Activated CD8-positive, alpha-beta memory T cell treated with anti-CD3 and anti-CD28 coated beads, Interleukin-2, amount 50 U/mL, for 1 hour (primary cell): Measurements from ENCODE around the gene MUC13.

Experiments used
- DNase-seq: peaks from one replicate; pipeline ENCODE4 v3.0.0-alpha.2; 2020; ENCODE audit errors: extremely low read depth

MUC13 gene

GRCh38 chr3:124942613-124943012, 8.1 kb upstream of the MUC13 start:
- DNase-seq: no peak

DNA sequence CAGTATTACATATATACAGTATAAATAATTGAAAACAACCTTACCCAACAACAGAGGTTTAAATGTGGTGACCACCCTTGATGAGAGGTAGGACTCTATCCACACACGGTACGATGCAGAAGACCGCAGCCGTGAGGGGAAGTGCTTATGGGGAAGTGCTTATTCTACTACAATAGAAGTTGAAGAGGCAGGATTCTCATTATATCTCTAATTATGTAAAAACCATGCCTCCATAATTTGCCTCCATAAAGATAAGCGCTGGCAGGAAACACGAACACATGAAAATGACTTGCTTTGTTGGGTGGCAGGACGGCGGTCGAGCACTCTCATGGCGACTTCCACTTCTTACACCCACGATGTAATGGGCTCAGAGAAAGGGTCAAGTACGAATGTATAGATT, 7.2 kb upstream of the MUC13 start:
- no peak for DNase-seq

DNA sequence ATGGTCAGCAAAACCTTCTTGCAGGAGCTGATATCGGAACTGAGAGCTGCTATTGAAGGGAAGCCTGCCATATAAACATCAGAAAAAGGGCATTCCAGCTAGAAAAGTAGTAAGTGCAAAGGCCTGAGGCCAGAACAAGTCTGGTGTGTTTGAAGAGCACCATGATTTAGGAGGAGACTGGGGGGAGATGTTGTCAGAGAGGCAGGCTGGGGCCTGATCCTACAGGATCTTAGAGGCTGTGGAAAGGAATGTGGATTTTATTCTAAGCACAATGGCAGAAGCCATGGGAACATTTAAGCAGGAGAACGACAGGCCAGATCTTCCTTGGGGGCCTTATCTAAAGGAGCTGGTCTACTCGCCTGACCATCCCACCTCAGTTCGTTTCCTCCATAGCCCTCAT, 5.1 kb upstream of the MUC13 start:
- no peak for DNase-seq

DNA sequence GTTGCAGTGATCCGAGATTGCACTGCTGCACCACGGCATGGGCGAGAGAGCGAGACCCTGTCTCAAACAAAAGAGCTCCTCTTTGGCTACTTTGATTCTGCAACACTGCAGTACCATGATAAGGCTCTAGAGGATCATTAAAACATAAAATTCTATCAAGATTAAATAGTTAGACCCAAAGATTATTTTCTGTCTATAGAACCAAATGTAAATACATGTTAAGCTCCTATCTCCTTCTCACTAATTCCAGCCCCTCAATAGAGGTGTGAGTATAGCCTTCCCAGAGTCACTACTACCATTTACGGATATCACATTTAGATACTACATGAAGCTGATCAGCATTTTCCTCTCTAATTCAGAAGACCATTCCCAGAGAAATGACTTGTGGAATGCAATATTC, 4.3 kb upstream of the MUC13 start:
- no peak for DNase-seq

DNA sequence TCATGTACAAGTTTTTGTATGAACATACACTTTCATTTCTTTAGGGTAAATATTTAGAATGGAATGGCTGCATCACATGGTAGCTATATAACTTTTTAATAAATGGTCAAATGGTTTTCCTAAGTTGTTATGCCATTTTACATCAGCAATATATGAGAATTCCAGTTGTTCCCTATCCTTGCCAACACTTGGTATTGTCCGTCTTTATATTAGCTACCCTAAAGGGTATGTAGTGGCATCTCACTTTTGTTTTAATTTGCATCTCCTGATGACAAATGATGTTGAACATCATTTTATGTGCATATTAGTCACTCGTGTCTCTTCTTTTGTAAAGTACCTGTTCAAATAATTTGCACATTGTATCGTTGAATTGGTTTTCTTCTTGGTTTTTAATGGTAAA, 2.5 kb upstream of the MUC13 start:
- no peak for DNase-seq

GRCh38 chr3:124935794-124936542, 1.4 kb upstream of the MUC13 start:
- DNase-seq: no peak

GRCh38 chr3:124935264-124935663, 713 bp upstream of the MUC13 start:
- no peak for DNase-seq

- no peak for DNase-seq
Observed at GRCh38 chr3:124928333-124929202, 6.0 kb downstream of the MUC13 start.

GRCh38 chr3:124927574-124928045, 6.9 kb downstream of the MUC13 start:
- DNase-seq: no peak

DNA sequence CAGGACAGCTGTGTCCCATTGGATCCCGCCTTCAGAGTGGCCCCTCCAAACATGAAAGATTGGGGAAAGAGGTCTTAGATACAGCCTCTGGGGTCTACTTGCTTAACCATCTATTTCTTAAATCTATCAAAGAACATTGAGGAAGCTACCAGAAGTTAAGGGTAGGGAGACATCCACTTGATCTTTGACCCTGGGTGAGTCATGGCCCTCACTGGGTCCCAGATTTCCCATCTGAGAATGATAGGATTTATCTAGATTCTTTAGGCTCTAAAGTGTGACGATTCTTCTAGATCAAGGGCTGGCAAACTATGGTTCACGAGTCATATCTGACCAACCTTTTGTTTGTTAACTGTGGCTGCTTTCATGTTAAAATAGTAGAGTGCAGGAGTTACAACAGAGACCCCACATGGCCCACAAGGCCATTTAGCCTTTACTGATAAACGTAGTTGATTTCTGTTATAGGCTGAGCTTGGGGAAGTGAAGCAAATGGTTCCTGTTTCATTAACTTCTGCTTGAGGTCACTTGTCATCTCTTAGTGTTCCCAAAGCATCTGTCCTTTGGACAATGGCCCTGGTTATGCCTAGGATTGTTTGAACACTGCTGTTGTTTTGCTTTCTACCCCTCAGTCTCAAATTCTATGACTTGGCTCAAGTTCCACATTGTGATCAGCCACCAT, 8.0 kb downstream of the MUC13 start:
- no peak for DNase-seq

- no peak for DNase-seq
Observed at GRCh38 chr3:124924741-124925140, 9.8 kb downstream of the MUC13 start.

GRCh38 chr3:124923833-124924232, 10.7 kb downstream of the MUC13 start:
- DNase-seq: no peak

DNA sequence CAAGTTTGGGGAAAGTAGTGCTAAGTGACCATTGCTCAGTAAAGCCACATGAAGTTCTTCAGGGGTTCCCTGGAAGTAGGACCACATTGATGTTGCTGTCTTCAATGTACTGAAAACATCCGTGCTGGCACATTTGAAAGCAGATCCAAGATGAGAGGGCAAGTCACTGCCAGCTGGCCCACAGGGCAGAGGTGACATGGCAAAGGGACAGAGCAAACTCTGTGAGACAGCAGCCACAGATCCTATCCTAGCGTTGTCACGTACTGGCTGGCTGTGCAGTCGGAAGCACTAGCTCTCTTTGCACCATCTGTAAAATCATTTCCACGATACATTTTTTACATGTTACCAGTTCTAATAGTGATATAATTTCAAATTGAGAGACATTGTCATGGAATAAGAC, 13.8 kb downstream of the MUC13 start:
- DNase-seq: no peak

- DNase-seq: no peak
Observed at GRCh38 chr3:124919756-124920155, 14.8 kb downstream of the MUC13 start.

GRCh38 chr3:124918524-124918923, 16.0 kb downstream of the MUC13 start:
- no peak for DNase-seq

GRCh38 chr3:124916837-124917409, 17.6 kb downstream of the MUC13 start:
- no peak for DNase-seq

- no peak for DNase-seq
Observed at GRCh38 chr3:124915254-124915653, 19.3 kb downstream of the MUC13 start.

GRCh38 chr3:124907957-124908356, 26.6 kb downstream of the MUC13 start:
- DNase-seq: no peak

DNA sequence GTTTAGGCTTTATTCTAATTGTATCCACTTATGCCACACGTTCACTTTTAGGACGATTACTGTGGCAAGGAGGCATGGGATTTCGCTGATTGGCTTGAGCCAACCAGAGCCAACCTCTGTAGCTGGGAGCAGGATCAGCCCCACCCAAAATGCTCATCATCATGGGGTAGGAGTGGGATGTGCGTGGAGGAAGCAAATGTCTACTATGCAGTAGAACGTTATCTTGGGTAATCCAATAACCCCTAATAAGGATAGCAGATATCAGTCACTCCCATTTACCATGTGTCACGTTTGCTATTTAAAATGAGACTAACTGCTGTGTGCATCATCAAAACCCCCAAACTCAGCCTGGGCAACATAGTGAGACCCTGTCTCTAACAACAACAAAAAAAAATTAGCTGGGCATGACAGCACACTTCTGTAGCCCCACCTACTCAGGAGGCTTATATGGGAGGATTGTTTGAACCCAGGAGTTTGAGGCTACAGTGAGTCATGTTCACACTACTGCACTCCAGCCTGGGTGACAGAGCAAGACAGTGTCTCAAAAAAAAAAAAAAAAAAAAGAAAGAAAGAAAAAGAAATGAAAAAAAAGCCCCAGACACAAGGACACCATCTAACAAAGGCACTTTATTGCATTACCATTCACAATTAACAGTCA, 29.6 kb downstream of the MUC13 start:
- DNase-seq: no peak

GRCh38 chr3:124903896-124904834, 30.4 kb downstream of the MUC13 start:
- no peak for DNase-seq
